Keratinocyte (primary cell): ENCODE results near the gene PCGF3. TPM values are rescaled to one million over a fixed set of nuclear protein-coding genes. Genes with fewer than 3 reads are reported as not detected.
"Not testable (repeated sequence)": the region's sequence is repeated elsewhere in the genome, so short reads cannot be mapped to it uniquely, and the experiment has no call there.

Source experiments
- DNase-seq: peaks from one replicate; pipeline ENCODE4 v3.0.0-alpha.2; 2011; ENCODE audit warnings: low read depth, missing footprints, low spot score
- FAIRE-seq: peaks from 2 replicates; lab custom pipeline; 2011; peaks lifted over from hg19 to GRCh38; lab: Jason Lieb, UNC
- H2AFZ ChIP-seq: 2 replicates; pipeline ENCODE4 v1.6.0; 2012; ENCODE audit warnings: low read length, control low read depth, inconsistent platforms; ENCODE audit not compliant: control insufficient read depth
- H3K27ac ChIP-seq: 2 replicates; pipeline ENCODE4 v1.5.1; 2011; ENCODE audit warnings: low read length; ENCODE audit not compliant: control insufficient read depth, insufficient read depth
- H3K27me3 ChIP-seq: 3 replicates; pipeline ENCODE4 v1.6.0; 2011; ENCODE audit warnings: low read length; ENCODE audit not compliant: control insufficient read depth, insufficient read depth; ENCODE audit errors: extremely low read depth
- H3K36me3 ChIP-seq, 2 experiments: 2 replicates in 1 of 2; 3 replicates in 1 of 2; pipeline ENCODE4 v1.5.1; 2011; ENCODE audit warnings: low read length in 2 of 2, mild to moderate bottlenecking in 1 of 2; ENCODE audit not compliant: control insufficient read depth in 2 of 2, insufficient read depth in 2 of 2; ENCODE audit errors: extremely low read depth in 1 of 2
- H3K4me1 ChIP-seq: 3 replicates; pipeline ENCODE4 v1.5.1; 2011; ENCODE audit warnings: low read length; ENCODE audit not compliant: control insufficient read depth, insufficient read depth; ENCODE audit errors: extremely low read depth
- H3K4me2 ChIP-seq: 3 replicates; pipeline ENCODE4 v1.6.0; 2011; ENCODE audit warnings: low read depth, low read length; ENCODE audit not compliant: control insufficient read depth, insufficient read depth; ENCODE audit errors: extremely low read depth
- H3K4me3 ChIP-seq, 3 experiments: fragments of 200-600 bp in 1 of 3; sonication (generic) in 1 of 3; 2 replicates in 2 of 3; 3 replicates in 1 of 3; pipeline ENCODE4 v1.5.1; 2011 to 2016; ENCODE audit warnings: low read length in 3 of 3, mild to moderate bottlenecking in 3 of 3, control low read depth in 2 of 3, inconsistent platforms in 1 of 3, low read depth in 1 of 3, mixed read lengths in 1 of 3, mixed run types in 1 of 3, moderate library complexity in 1 of 3; ENCODE audit not compliant: control insufficient read depth in 2 of 3, insufficient read depth in 2 of 3; ENCODE audit errors: extremely low read depth in 1 of 3
- H3K79me2 ChIP-seq: 2 replicates; pipeline ENCODE4 v1.6.0; 2012; ENCODE audit warnings: low read length; ENCODE audit not compliant: control insufficient read depth, insufficient read depth
- H3K9ac ChIP-seq: 3 replicates; pipeline ENCODE4 v1.6.0; 2011; ENCODE audit warnings: low read length; ENCODE audit not compliant: control insufficient read depth, insufficient read depth; ENCODE audit errors: extremely low read depth
- H3K9me1 ChIP-seq: 3 replicates; pipeline ENCODE4 v1.6.0; 2011; ENCODE audit warnings: low read length; ENCODE audit not compliant: control insufficient read depth, insufficient read depth; ENCODE audit errors: extremely low read depth
- H3K9me3 ChIP-seq: 2 replicates; pipeline ENCODE4 v1.5.1; 2012; ENCODE audit warnings: low read depth, low read length; ENCODE audit not compliant: control insufficient read depth
- H4K20me1 ChIP-seq: 3 replicates; pipeline ENCODE4 v1.6.0; 2011; ENCODE audit warnings: low read length; ENCODE audit not compliant: control insufficient read depth, insufficient read depth; ENCODE audit errors: extremely low read depth
- CTCF ChIP-seq, 3 experiments: IDR thresholded peaks in 1 of 3; conservative IDR thresholded peaks in 1 of 3; optimal IDR thresholded peaks in 1 of 3; 2 replicates in 2 of 3; 3 replicates in 1 of 3; pipeline versions ENCODE3 to v1.5.1; 2011; ENCODE audit warnings: low read length in 3 of 3, mild to moderate bottlenecking in 3 of 3, moderate library complexity in 2 of 3, control low read depth in 1 of 3, inconsistent platforms in 1 of 3; ENCODE audit not compliant: insufficient read depth in 2 of 3; ENCODE audit errors: extremely low read depth in 1 of 3
- EZH2 ChIP-seq: IDR thresholded peaks from one replicate; pipeline ENCODE4 v1.6.1; 2012; ENCODE audit warnings: inconsistent platforms, mild to moderate bottlenecking, low read length, moderate library complexity
- dilution Hi-C: fragments of 300-500 bp; cut with MboI; formaldehyde crosslinking; loops from one replicate; pipeline ENCODE4 v1.7.0; 2020; ENCODE audit warnings: low sequenced_read_pairs; ENCODE audit not compliant: extremely low pct_ligation_motif_present
- polyA plus RNA-seq, 5 experiments: library from polyadenylated mRNA; depleted of rRNA in 3 of 5; stranded (reverse) in 3 of 5; stranded (forward) in 1 of 5; unstranded in 1 of 5; fragments of >200 nt; gene quantifications; 1 replicate in 1 of 5; 2 replicates in 3 of 5; 3 replicates in 1 of 5; pipeline versions ENCODE4 v1.2.1 to v1.2.3, GENCODE V29; 2011 to 2012; ENCODE audit warnings: missing spikeins in 2 of 5, low read depth in 1 of 5, low replicate concordance in 1 of 5

The PCGF3 gene
- polyA plus RNA-seq, 1 donor (not counting 4 experiments of a cell fraction or from before 2014, with no cell fraction given): 40.1 TPM

- no peak for TF ChIP-seq EZH2
- TF ChIP-seq CTCF (optimal IDR thresholded peaks at IDR 0.05 in 1 of 3, IDR thresholded peaks at IDR 0.05 in 1 of 3, conservative IDR thresholded peaks at IDR 0.05 in 1 of 3; ENCODE audit: extremely low read depth in 1 of 3, insufficient read depth in 2 of 3, low read length in 3 of 3): no peak
- H3K79me2 ChIP-seq: no peaks in the 10 kb centered on the region
- no peak overlapping the region for H3K27ac ChIP-seq
- H3K9ac ChIP-seq: no peak overlapping the region
- no peak overlapping the region for H3K4me3 ChIP-seq
- H2AFZ ChIP-seq: no peak overlapping the region
- no peak for FAIRE-seq
- no peak overlapping the region for H3K4me2 ChIP-seq
- no peak for DNase-seq
- peaks cover 18% of the 10 kb centered on the region for H3K27me3 ChIP-seq
- H3K4me1 ChIP-seq: no peaks in the 10 kb centered on the region
- peaks cover 12 to 16% of the 10 kb centered on the region in 2 experiments for H3K36me3 ChIP-seq
- H3K9me3 ChIP-seq: no peaks in the 10 kb centered on the region
- dilution Hi-C loops: no loop called here
- no peaks in the 10 kb centered on the region for H3K9me1 ChIP-seq
- no peaks in the 10 kb centered on the region for H4K20me1 ChIP-seq
Observed at GRCh38 chr4:667545-667925, 38.1 kb upstream of the PCGF3 start.

- Histone ChIP-seq H3K36me3 (peaks cover 12 to 16% of the 10 kb centered on the region in 2 experiments), H3K27me3 (peaks cover 12% of the 10 kb centered on the region)
- H3K9me1 ChIP-seq, H3K9ac ChIP-seq, H3K4me3 ChIP-seq, H3K4me2 ChIP-seq, H3K9me3 ChIP-seq, H3K79me2 ChIP-seq, H2AFZ ChIP-seq, DNase-seq, H4K20me1 ChIP-seq, H3K27ac ChIP-seq, dilution Hi-C loops, FAIRE-seq, H3K4me1 ChIP-seq: not testable (repeated sequence)
Observed at GRCh38 chr4:668219-668618, 37.4 kb upstream of the PCGF3 start.

DNA sequence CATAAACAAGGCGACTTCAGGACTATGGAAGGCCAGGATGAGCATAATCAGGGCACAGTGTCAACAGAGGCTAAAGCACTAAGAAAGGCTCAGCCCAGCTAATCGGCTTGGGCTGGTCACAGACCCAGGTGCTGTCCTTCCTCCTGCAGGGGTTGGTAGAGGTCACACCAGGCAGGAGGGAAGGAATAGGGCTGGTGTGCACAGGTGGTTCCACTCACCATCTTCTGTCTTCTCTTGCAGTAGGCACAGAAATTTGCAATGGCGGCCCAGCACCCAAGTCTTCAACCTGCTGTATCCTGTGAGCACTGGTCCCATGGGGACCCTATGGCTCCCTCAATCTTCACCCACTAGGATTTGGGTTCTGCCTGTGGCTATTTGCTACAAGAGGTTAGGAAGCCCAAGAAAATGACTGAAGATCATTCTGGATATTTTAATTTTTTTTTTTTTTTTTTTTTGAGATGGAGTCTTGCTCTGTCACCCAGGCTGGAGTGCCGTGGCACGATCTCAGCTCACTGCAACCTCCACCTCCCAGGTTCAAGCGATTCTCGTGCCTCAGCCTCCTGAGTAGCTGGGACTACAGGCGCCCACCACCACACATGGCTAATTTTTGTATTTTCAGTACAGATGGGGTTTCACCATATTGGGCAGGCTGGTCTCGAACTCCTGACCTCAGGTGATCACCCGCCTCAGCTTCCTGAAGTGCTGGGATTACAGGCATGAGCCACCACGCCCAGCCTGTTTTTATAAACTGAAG lies 35.6 kb upstream of the PCGF3 start:
- H3K27ac ChIP-seq, H2AFZ ChIP-seq, DNase-seq, H3K9me3 ChIP-seq, H3K4me2 ChIP-seq, H3K9ac ChIP-seq, H3K4me3 ChIP-seq, H3K4me1 ChIP-seq, H3K9me1 ChIP-seq, H4K20me1 ChIP-seq, FAIRE-seq, dilution Hi-C loops, H3K27me3 ChIP-seq: not testable (repeated sequence)
- peaks cover 12 to 16% of the 10 kb centered on the region in 2 experiments for H3K36me3 ChIP-seq
- H3K79me2 ChIP-seq: peaks cover 16% of the 10 kb centered on the region
